H1 (cell line): Measurements from ENCODE around the gene HDAC2. TPM values are rescaled to one million over a fixed set of nuclear protein-coding genes. Genes with fewer than 3 reads are reported as not detected.
"Not testable (repeated sequence)": the region's sequence is repeated elsewhere in the genome, so short reads cannot be mapped to it uniquely, and the experiment has no call there.

ENCODE experiments used
- CTCF ChIA-PET: fragments of 300-600 bp; sonication (Branson Sonifier 250); formaldehyde crosslinking; loops from one replicate; lab custom pipeline; 2021; ENCODE audit not compliant: partially characterized antibody; lab: Charles Lee
- POLR2A ChIA-PET: fragments of 300-600 bp; sonication (Branson Sonifier 250); formaldehyde crosslinking; loops from one replicate; lab custom pipeline; 2021; ENCODE audit warnings: inconsistent platforms; ENCODE audit not compliant: partially characterized antibody; lab: Charles Lee
- DNase-seq, 2 experiments: peaks; one replicate each; pipeline versions ENCODE4 v3.0.0 to v3.0.0-alpha.2; 2010 to 2022; ENCODE audit warnings: low spot score in 2 of 2, low read depth in 1 of 2, mixed read lengths in 1 of 2
- FAIRE-seq: peaks from 2 replicates; lab custom pipeline; 2011; peaks lifted over from hg19 to GRCh38; lab: Jason Lieb, UNC
- H2AFZ ChIP-seq: 2 replicates; pipeline ENCODE4 v1.8.1; 2012; ENCODE audit warnings: low read length, inconsistent platforms
- H2AK5ac ChIP-seq: 2 replicates; pipeline ENCODE4 v1.6.1; 2013; ENCODE audit warnings: low read depth, low read length
- H2BK120ac ChIP-seq: replicated peaks from 2 replicates; pipeline ENCODE3; 2013; ENCODE audit warnings: low read depth, low read length, inconsistent platforms
- H2BK12ac ChIP-seq: 2 replicates; pipeline ENCODE4 v1.6.1; 2013; ENCODE audit warnings: low read depth, low read length
- H2BK15ac ChIP-seq: 2 replicates; pipeline ENCODE4 v1.6.1; 2013; ENCODE audit warnings: low read length
- H2BK20ac ChIP-seq: 2 replicates; pipeline ENCODE4 v1.6.1; 2013; ENCODE audit warnings: low read length
- H2BK5ac ChIP-seq: 2 replicates; pipeline ENCODE4 v1.6.1; 2013; ENCODE audit warnings: low read depth, low read length
- H3K14ac ChIP-seq: 2 replicates; pipeline ENCODE4 v1.6.1; 2013; ENCODE audit warnings: inconsistent platforms; ENCODE audit not compliant: insufficient read length
- H3K18ac ChIP-seq: 2 replicates; pipeline ENCODE4 v1.6.1; 2013; ENCODE audit warnings: low read length; ENCODE audit errors: extremely low read depth
- H3K23ac ChIP-seq: 2 replicates; pipeline ENCODE4 v1.6.1; 2013; ENCODE audit warnings: inconsistent platforms; ENCODE audit not compliant: insufficient read length
- H3K23me2 ChIP-seq: 2 replicates; pipeline ENCODE4 v1.6.1; 2013; ENCODE audit warnings: low read depth, low read length
- H3K27ac ChIP-seq: 2 replicates; pipeline ENCODE4 v1.6.1; 2011; ENCODE audit warnings: low read depth, low read length, inconsistent platforms
- H3K27me3 ChIP-seq, 4 experiments: replicated peaks in 1 of 4; 1 replicate in 1 of 4; 2 replicates in 3 of 4; pipeline versions ENCODE4 v1.6.1 to v1.8.1; 2011 to 2013; ENCODE audit warnings: low read length in 3 of 4, mild to moderate bottlenecking in 3 of 4, inconsistent platforms in 2 of 4, mixed read lengths in 2 of 4, moderate library complexity in 1 of 4; ENCODE audit not compliant: control insufficient read depth in 3 of 4, insufficient read depth in 3 of 4; ENCODE audit errors: extremely low read depth in 1 of 4
- H3K36me3 ChIP-seq, 4 experiments: 2 replicates each; pipeline versions ENCODE4 v1.6.1 to v1.8.1; 2011 to 2013; ENCODE audit warnings: mild to moderate bottlenecking in 4 of 4, low read length in 3 of 4, moderate library complexity in 2 of 4, control low read depth in 1 of 4, inconsistent platforms in 1 of 4; ENCODE audit not compliant: insufficient read depth in 4 of 4, control insufficient read depth in 2 of 4
- H3K4ac ChIP-seq: replicated peaks from 2 replicates; pipeline ENCODE3; 2013; ENCODE audit warnings: low read length, low read depth, mixed read lengths, inconsistent platforms; ENCODE audit not compliant: insufficient read length
- H3K4me1 ChIP-seq, 4 experiments: replicated peaks in 1 of 4; 1 replicate in 1 of 4; 2 replicates in 3 of 4; pipeline versions ENCODE4 v1.6.1 to v1.8.1; 2011 to 2013; ENCODE audit warnings: low read length in 3 of 4, inconsistent platforms in 2 of 4, mixed read lengths in 1 of 4; ENCODE audit not compliant: insufficient read depth in 4 of 4, control insufficient read depth in 3 of 4
- H3K4me2 ChIP-seq, 2 experiments: 2 replicates each; pipeline versions ENCODE4 v1.6.1 to v1.8.1; 2011 to 2013; ENCODE audit warnings: low read depth in 2 of 2, low read length in 2 of 2, control low read depth in 1 of 2, inconsistent platforms in 1 of 2, mild to moderate bottlenecking in 1 of 2; ENCODE audit not compliant: insufficient read depth in 1 of 2
- H3K4me3 ChIP-seq, 4 experiments: fragments of 200-600, 300-600 bp in 1 of 4; sonication (generic), shearing (Covaris generic), sonication (Bioruptor Twin) in 1 of 4; 2 replicates each; pipeline versions ENCODE4 v1.5.1 to v1.8.1; 2011 to 2016; ENCODE audit warnings: low read length in 4 of 4, low read depth in 3 of 4, control low read depth in 2 of 4, inconsistent platforms in 2 of 4, mild to moderate bottlenecking in 2 of 4, mixed read lengths in 1 of 4, moderate library complexity in 1 of 4; ENCODE audit not compliant: insufficient read depth in 2 of 4; ENCODE audit errors: extremely low read depth in 1 of 4
- H3K56ac ChIP-seq: replicated peaks from 2 replicates; pipeline ENCODE3; 2013; ENCODE audit warnings: low read depth, mild to moderate bottlenecking, mixed read lengths, low read length, inconsistent platforms; ENCODE audit not compliant: insufficient read length
- H3K79me1 ChIP-seq: 2 replicates; pipeline ENCODE4 v1.6.1; 2013; ENCODE audit warnings: low read depth, low read length, control low read depth
- H3K79me2 ChIP-seq, 2 experiments: 2 replicates each; pipeline versions ENCODE4 v1.6.1 to v1.8.1; 2012 to 2013; ENCODE audit warnings: low read length in 2 of 2, mild to moderate bottlenecking in 2 of 2, inconsistent platforms in 1 of 2; ENCODE audit not compliant: insufficient read depth in 2 of 2, control insufficient read depth in 1 of 2
- H3K9ac ChIP-seq, 4 experiments: replicated peaks in 1 of 4; 1 replicate in 1 of 4; 2 replicates in 3 of 4; pipeline versions ENCODE4 v1.6.1 to v1.8.1; 2011 to 2013; ENCODE audit warnings: low read depth in 3 of 4, low read length in 3 of 4, control low read depth in 2 of 4, mild to moderate bottlenecking in 2 of 4, moderate library complexity in 2 of 4, inconsistent platforms in 1 of 4; ENCODE audit errors: extremely low read depth in 1 of 4
- H3K9me3 ChIP-seq, 2 experiments: 2 replicates each; pipeline versions ENCODE4 v1.6.1 to v1.8.1; 2012 to 2013; ENCODE audit warnings: mild to moderate bottlenecking in 2 of 2, moderate library complexity in 2 of 2, control low read depth in 1 of 2, inconsistent platforms in 1 of 2, low read depth in 1 of 2, low read length in 1 of 2, mixed read lengths in 1 of 2; ENCODE audit not compliant: insufficient read depth in 2 of 2
- H4K20me1 ChIP-seq, 2 experiments: replicated peaks in 1 of 2; 2 replicates each; pipeline versions ENCODE3 to v1.8.1; 2011 to 2013; ENCODE audit warnings: inconsistent platforms in 2 of 2, low read length in 2 of 2, mild to moderate bottlenecking in 1 of 2; ENCODE audit not compliant: insufficient read depth in 2 of 2, control insufficient read depth in 1 of 2
- H4K5ac ChIP-seq: 2 replicates; pipeline ENCODE4 v1.6.1; 2013; ENCODE audit warnings: low read length, low read depth, mixed read lengths, inconsistent platforms; ENCODE audit not compliant: insufficient read length
- H4K8ac ChIP-seq: 2 replicates; pipeline ENCODE4 v1.8.0; 2013; ENCODE audit warnings: mild to moderate bottlenecking, moderate library complexity, low read length, inconsistent platforms; ENCODE audit not compliant: insufficient read depth; ENCODE audit errors: extremely low read depth
- H4K91ac ChIP-seq: replicated peaks from 2 replicates; pipeline ENCODE3; 2013; ENCODE audit warnings: low read length, mixed read lengths, inconsistent platforms; ENCODE audit not compliant: insufficient read length
- TEAD4 ChIP-seq: IDR thresholded peaks from 2 replicates; pipeline ENCODE4 v1.6.1; 2012; ENCODE audit warnings: low read depth, low read length, inconsistent platforms, mixed read lengths
- WGBS, 2 experiments: shearing (Covaris generic) in 1 of 2; methylation state at CpG; one replicate each; pipeline versions ENCODE4 v1.1.6 to v1.1.7; 2013 to 2015; ENCODE audit warnings: low lambda C conversion rate in 2 of 2, mixed read lengths in 2 of 2, inconsistent platforms in 1 of 2, low coverage in 1 of 2, missing lambda C conversion rate in 1 of 2; ENCODE audit not compliant: insufficient replicate concordance in 2 of 2, insufficient coverage in 1 of 2, insufficient read length in 1 of 2; ENCODE audit errors: extremely low coverage in 1 of 2, missing lambda C conversion rate in 1 of 2; 5-methylcytosine and 5-hydroxymethylcytosine counted together
- polyA plus RNA-seq, 7 experiments: library from polyadenylated mRNA; depleted of rRNA in 3 of 7; stranded (reverse) in 5 of 7; unstranded in 2 of 7; fragments of >200 nt in 5 of 7; fragments of 200-250 nt in 2 of 7; gene quantifications; 1 replicate in 5 of 7; 2 replicates in 1 of 7; 4 replicates in 1 of 7; pipeline versions ENCODE4 v1.2.1 to v1.2.3, GENCODE V29; 2011 to 2013; ENCODE audit warnings: missing spikeins in 2 of 7, mixed read lengths in 2 of 7
- total RNA-seq: library from RNA; stranded (reverse); fragmentation: NEBNext Ultra II Directional; extraction: Animal tissue kit (Norgen Biotek cat#: 25700); gene quantifications from 2 replicates; pipeline ENCODE4 v1.2.1, GENCODE V29; 2021

HDAC2 gene
- total and polyA plus RNA-seq, 2 of the 8 experiments (the other 6 are each of a cell fraction or from before 2014, with no cell fraction given): 323 to 374 TPM

GRCh38 chr6:114017146-114017545, 46.2 kb upstream of the HDAC2 start:
- H3K36me3 ChIP-seq, H3K79me2 ChIP-seq, FAIRE-seq, H3K56ac ChIP-seq, H3K4ac ChIP-seq, H2BK15ac ChIP-seq, H4K5ac ChIP-seq, H3K79me1 ChIP-seq, H3K27me3 ChIP-seq, H2BK5ac ChIP-seq, H4K8ac ChIP-seq, DNase-seq, H2BK20ac ChIP-seq, POLR2A ChIA-PET, H3K4me1 ChIP-seq, H3K9ac ChIP-seq, H2AFZ ChIP-seq, H3K27ac ChIP-seq, CTCF ChIA-PET, H3K23ac ChIP-seq, H3K4me3 ChIP-seq, H2BK12ac ChIP-seq, H3K14ac ChIP-seq, H2BK120ac ChIP-seq, H3K9me3 ChIP-seq, H3K4me2 ChIP-seq, H4K20me1 ChIP-seq, H4K91ac ChIP-seq, H3K23me2 ChIP-seq, H2AK5ac ChIP-seq, H3K18ac ChIP-seq: not testable (repeated sequence)
- 91% methylated on average over 6 of the region's 6 CpGs; no CpG with 5 or more reads in 1 of the 2 experiments for WGBS, 2 experiments
- TF ChIP-seq TEAD4: peak; percentile 80

GRCh38 chr6:114014106-114014505, 43.2 kb upstream of the HDAC2 start:
- H4K20me1 ChIP-seq, H3K27me3 ChIP-seq, H3K18ac ChIP-seq, H3K79me1 ChIP-seq, H3K4me3 ChIP-seq, H3K9ac ChIP-seq, H4K91ac ChIP-seq, H4K8ac ChIP-seq, H3K4me2 ChIP-seq, H3K56ac ChIP-seq, H3K27ac ChIP-seq, H3K4ac ChIP-seq, H2AFZ ChIP-seq, H2BK5ac ChIP-seq, H3K14ac ChIP-seq, H2BK12ac ChIP-seq, H2BK20ac ChIP-seq, H2BK120ac ChIP-seq, H3K79me2 ChIP-seq, H4K5ac ChIP-seq, H3K9me3 ChIP-seq, FAIRE-seq, POLR2A ChIA-PET, H2BK15ac ChIP-seq, H3K23me2 ChIP-seq, H2AK5ac ChIP-seq, DNase-seq, H3K36me3 ChIP-seq, H3K23ac ChIP-seq: not testable (repeated sequence)
- peaks cover 4 to 15% (median 9%) of the 10 kb centered on the region in 4 experiments; a peak in 4 of 7 replicates for H3K4me1 ChIP-seq
- CTCF ChIA-PET: interaction anchor here (0.6 to 1.4 kb wide), 2 partner anchors 19 to 138 kb away, joined by 3 to 5 read pairs; no protein-coding TSS in a partner anchor
- WGBS, 2 experiments: 97% methylated on average over 2 of the region's 2 CpGs; no CpG with 5 or more reads in 1 of the 2 experiments
